ENCODE data around the gene BRCC3.

The BRCC3 gene

DNA sequence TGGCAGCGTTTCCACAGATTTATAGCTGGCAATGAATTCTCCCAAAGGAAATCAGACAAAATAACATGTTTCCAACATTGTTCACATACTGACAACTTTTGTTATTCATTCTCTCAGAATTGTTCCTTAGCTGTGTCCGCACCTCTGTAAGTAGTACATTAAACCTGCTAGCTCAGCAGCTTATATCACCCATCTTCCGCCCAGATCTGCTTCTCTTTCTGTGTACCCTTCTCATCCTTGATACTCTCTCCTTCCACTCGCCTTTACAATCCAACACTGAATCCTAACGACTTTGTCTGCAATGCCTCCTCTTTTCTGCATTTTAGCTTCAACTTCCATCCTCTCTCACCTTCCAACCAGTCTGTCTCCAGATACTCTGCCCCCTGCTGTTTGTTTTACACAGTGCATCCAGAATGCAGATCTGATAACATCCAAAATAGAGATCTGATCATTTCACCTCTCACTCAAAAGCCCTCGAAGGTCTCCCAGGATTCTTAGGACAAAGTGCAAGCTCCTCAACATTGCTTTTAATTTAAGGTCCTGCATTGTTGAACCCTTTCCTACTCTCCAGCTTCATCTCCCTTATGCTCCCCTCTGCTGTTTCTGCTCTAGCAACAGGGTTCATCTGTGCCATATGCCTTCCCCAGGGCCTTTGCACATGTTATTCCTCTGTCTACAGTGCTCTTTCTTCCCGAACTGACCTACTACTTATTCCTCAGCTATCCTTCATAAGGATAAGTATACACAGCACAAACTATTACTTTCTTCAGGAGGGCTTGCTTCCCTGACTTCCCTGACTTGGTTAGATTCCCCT lies 77.6 kb downstream of the BRCC3 start:
- no peak for DNase-seq

DNA sequence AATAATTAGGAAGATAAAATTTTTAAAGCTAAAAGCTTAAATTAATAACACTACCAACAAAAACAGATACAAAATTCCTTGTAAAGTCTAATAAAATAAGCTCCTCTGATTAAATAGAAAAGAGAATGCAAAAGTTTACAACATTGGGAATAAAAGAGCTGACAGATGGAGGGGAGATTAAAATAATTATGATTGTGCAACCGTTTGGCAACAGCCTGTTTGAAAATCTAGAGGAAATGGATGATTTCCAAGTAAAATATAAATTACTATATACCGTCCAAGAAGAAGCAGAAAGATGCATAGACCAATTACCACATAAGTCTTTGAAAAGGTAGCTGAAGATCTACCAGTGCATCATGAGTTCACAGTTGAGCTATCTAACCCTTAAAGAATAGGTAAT lies 98.6 kb downstream of the BRCC3 start:
- no peak for DNase-seq

Measured in cortex of kidney (tissue), 1 donor.